ENCODE measurements around the gene EPB41L3. TPM values are rescaled to one million over a fixed set of nuclear protein-coding genes. Genes with fewer than 3 reads are reported as not detected.

Gene EPB41L3
- total RNA-seq, 1 donor from 2014 or later, result 2.8 TPM

GRCh38 chr18:5419601-5420000, 124.2 kb downstream of the EPB41L3 start:
- intact Hi-C loops (cut with micrococcal nuclease), result no loop called here

- intact Hi-C loops (cut with micrococcal nuclease), result no loop called here
Observed at GRCh38 chr18:5419030-5419429, 124.8 kb downstream of the EPB41L3 start.

GRCh38 chr18:5417342-5417741, 126.5 kb downstream of the EPB41L3 start:
- intact Hi-C loops (cut with micrococcal nuclease), result no loop called here

GRCh38 chr18:5416112-5416511, 127.7 kb downstream of the EPB41L3 start:
- intact Hi-C loops (cut with micrococcal nuclease), result no loop called here

- intact Hi-C loops (cut with micrococcal nuclease), result no loop called here
Observed at GRCh38 chr18:5415665-5416064, 128.1 kb downstream of the EPB41L3 start.

- intact Hi-C loops (cut with micrococcal nuclease), result no loop called here
Observed at GRCh38 chr18:5415031-5415430, 128.8 kb downstream of the EPB41L3 start.

GRCh38 chr18:5414546-5414945, 129.3 kb downstream of the EPB41L3 start:
- intact Hi-C loops (cut with micrococcal nuclease), result no loop called here

- intact Hi-C loops (cut with micrococcal nuclease), result no loop called here
Observed at GRCh38 chr18:5413447-5413846, 130.3 kb downstream of the EPB41L3 start.

GRCh38 chr18:5410582-5410981, 133.2 kb downstream of the EPB41L3 start:
- intact Hi-C loops (cut with micrococcal nuclease), result no loop called here

GRCh38 chr18:5398269-5398668, 145.5 kb downstream of the EPB41L3 start:
- intact Hi-C loops (cut with micrococcal nuclease), result no loop called here

GRCh38 chr18:5397102-5397501, 146.7 kb downstream of the EPB41L3 start:
- intact Hi-C loops (cut with micrococcal nuclease), result no loop called here

GRCh38 chr18:5395860-5396448, 147.8 kb downstream of the EPB41L3 start:
- intact Hi-C loops (cut with micrococcal nuclease), result loop anchor here (1.0 kb wide), 2 partner anchors 100 to 158 kb away; no protein-coding TSS in a partner anchor

GRCh38 chr18:5393779-5394178, 150.0 kb downstream of the EPB41L3 start:
- intact Hi-C loops (cut with micrococcal nuclease), result no loop called here

GRCh38 chr18:5391409-5391808, 152.4 kb downstream of the EPB41L3 start:
- intact Hi-C loops (cut with micrococcal nuclease), result no loop called here

- intact Hi-C loops (cut with micrococcal nuclease), result no loop called here
Observed at GRCh38 chr18:5389356-5389755, 154.4 kb downstream of the EPB41L3 start.

- intact Hi-C loops (cut with micrococcal nuclease), result no loop called here
Observed at GRCh38 chr18:5388896-5389295, 154.9 kb downstream of the EPB41L3 start.

- intact Hi-C loops (cut with micrococcal nuclease), result no loop called here
Observed at GRCh38 chr18:5380586-5380985, 163.2 kb downstream of the EPB41L3 start.

GRCh38 chr18:5376986-5377385, 166.8 kb downstream of the EPB41L3 start:
- intact Hi-C loops (cut with micrococcal nuclease), result no loop called here

- intact Hi-C loops (cut with micrococcal nuclease), result no loop called here
Observed at GRCh38 chr18:5370332-5370731, 173.5 kb downstream of the EPB41L3 start.

GRCh38 chr18:5369513-5369912, 174.3 kb downstream of the EPB41L3 start:
- intact Hi-C loops (cut with micrococcal nuclease), result no loop called here

- intact Hi-C loops (cut with micrococcal nuclease), result no loop called here
Observed at GRCh38 chr18:5365443-5365842, 178.4 kb downstream of the EPB41L3 start.

- intact Hi-C loops (cut with micrococcal nuclease), result no loop called here
Observed at GRCh38 chr18:5350636-5351035, 193.2 kb downstream of the EPB41L3 start.
